Renal cortex interstitium (tissue), 11 donors: ENCODE data around the gene PAX7. TPM values are rescaled to one million over a fixed set of nuclear protein-coding genes. Genes with fewer than 3 reads are reported as not detected.
"Not testable (repeated sequence)": the region's sequence is repeated elsewhere in the genome, so short reads cannot be mapped to it uniquely, and the experiment has no call there.

Source experiments
- DNase-seq, 11 donors: peaks; one replicate each; pipeline ENCODE4 v3.0.0-alpha.2; 2013; ENCODE audit warnings: low read depth in 9 of 11, low spot score in 4 of 11; ENCODE audit errors: extremely low read depth in 1 of 11
- polyA plus RNA-seq, 3 donors: library from polyadenylated mRNA; unstranded; fragments of 120-200 nt; gene quantifications; one replicate each; pipeline ENCODE4 v1.2.1, GENCODE V29; 2013; ENCODE audit not compliant: insufficient read length in 3 of 3

PAX7 gene
- polyA plus RNA-seq, 3 donors = 0.03 to 0.04 (median 0.03) TPM

GRCh38 chr1:18682375-18682774, 51.7 kb downstream of the PAX7 start:
- no peak for DNase-seq

GRCh38 chr1:18684303-18684702, 53.7 kb downstream of the PAX7 start:
- DNase-seq = no peak

- no peak for DNase-seq
Observed at GRCh38 chr1:18686540-18686939, 55.9 kb downstream of the PAX7 start.

GRCh38 chr1:18687273-18687672, 56.6 kb downstream of the PAX7 start:
- no peak for DNase-seq

GRCh38 chr1:18691648-18692047, 61.0 kb downstream of the PAX7 start:
- DNase-seq = no peak

- DNase-seq = no peak
Observed at GRCh38 chr1:18693256-18694098, 62.8 kb downstream of the PAX7 start.

- DNase-seq = not testable (repeated sequence)
Observed at GRCh38 chr1:18694289-18694688, 63.6 kb downstream of the PAX7 start.

GRCh38 chr1:18697541-18697940, 66.9 kb downstream of the PAX7 start:
- no peak for DNase-seq

GRCh38 chr1:18700530-18700929, 69.9 kb downstream of the PAX7 start:
- DNase-seq = no peak

GRCh38 chr1:18701183-18701582, 70.5 kb downstream of the PAX7 start:
- DNase-seq = no peak

- no peak for DNase-seq
Observed at GRCh38 chr1:18703041-18703621, 72.5 kb downstream of the PAX7 start.

GRCh38 chr1:18705811-18706210, 75.2 kb downstream of the PAX7 start:
- DNase-seq = no peak

GRCh38 chr1:18707696-18708257, 77.1 kb downstream of the PAX7 start:
- DNase-seq = no peak

- no peak for DNase-seq
Observed at GRCh38 chr1:18710002-18710401, 79.4 kb downstream of the PAX7 start.

- no peak for DNase-seq
Observed at GRCh38 chr1:18711003-18711402, 80.4 kb downstream of the PAX7 start.

- no peak for DNase-seq
Observed at GRCh38 chr1:18711536-18712251, 81.0 kb downstream of the PAX7 start.

GRCh38 chr1:18712252-18712600, 81.6 kb downstream of the PAX7 start:
- no peak for DNase-seq

GRCh38 chr1:18714404-18715175, 83.9 kb downstream of the PAX7 start:
- no peak for DNase-seq

- DNase-seq = no peak
Observed at GRCh38 chr1:18716112-18716784, 85.6 kb downstream of the PAX7 start.
